Measurements from ENCODE around the gene RAPH1.

- TF ChIP-seq EZH2 (IDR thresholded peaks at IDR 0.05; ENCODE audit: insufficient read depth, poor library complexity, severe bottlenecking) (no peak), EZH2phosphoT487 (IDR thresholded peaks at IDR 0.05; ENCODE audit: insufficient read depth, low read depth) (no peak)
Measured at GRCh38 chr2:203579730-203580129, 44.6 kb upstream of the RAPH1 start.

Measured in GM23248 (cell line).